ENCODE measurements around the gene LRRC58. TPM values are rescaled to one million over a fixed set of nuclear protein-coding genes. Genes with fewer than 3 reads are reported as not detected.
A peak's percentile ranks its signal among the peaks of the same experiment; 100 is the strongest.
"Not testable (repeated sequence)": the region's sequence is repeated elsewhere in the genome, so short reads cannot be mapped to it uniquely, and the experiment has no call there.

LRRC58 gene
- total RNA-seq, 4 donors from 2014 or later, result 29.3 to 33.0 (median 31.3) TPM

- DNase-seq (ENCODE audit: low spot score in 2 of 2), result no peak
- intact Hi-C loops (cut with DNase I; ENCODE audit: low total_unique reads), result no loop called here
- no peak overlapping the region for H3K4me3 ChIP-seq (ENCODE audit: low read depth, poor library complexity, severe bottlenecking)
- TF ChIP-seq CTCF (IDR thresholded peaks at IDR 0.05) (no peak), POLR2A (IDR thresholded peaks at IDR 0.05) (no peak)
Observed at GRCh38 chr3:120298996-120299395, 50.2 kb downstream of the LRRC58 start.

GRCh38 chr3:120291552-120291951 lies 57.6 kb downstream of the LRRC58 start:
- DNase-seq (ENCODE audit: low spot score in 2 of 2); intact Hi-C loops (cut with DNase I; ENCODE audit: low total_unique reads); H3K4me3 ChIP-seq (ENCODE audit: low read depth, poor library complexity, severe bottlenecking): not testable (repeated sequence)
- WGBS, 2 donors, result 53 to 76% methylated on average over 2 of the region's 2 CpGs

- DNase-seq (ENCODE audit: low spot score in 2 of 2), result no peak
Observed at GRCh38 chr3:120289636-120290035, 59.5 kb downstream of the LRRC58 start.

GRCh38 chr3:120286465-120286864 lies 62.7 kb downstream of the LRRC58 start:
- intact Hi-C loops (cut with DNase I; ENCODE audit: low total_unique reads), result no loop called here
- WGBS, 2 donors, result 78 to 79% methylated on average over 2 of the region's 2 CpGs
- no peak overlapping the region for H3K4me3 ChIP-seq (ENCODE audit: low read depth, poor library complexity, severe bottlenecking)
- TF ChIP-seq POLR2A (IDR thresholded peaks at IDR 0.05) (no peak), CTCF (IDR thresholded peaks at IDR 0.05) (no peak)
- no peak for DNase-seq (ENCODE audit: low spot score in 2 of 2)

More at GRCh38 chr3:120289636-120290035, 59.5 kb downstream of the LRRC58 start:
- TF ChIP-seq POLR2A (IDR thresholded peaks at IDR 0.05) (no peak), CTCF (IDR thresholded peaks at IDR 0.05) (no peak)
- intact Hi-C loops (cut with DNase I; ENCODE audit: low total_unique reads), result no loop called here
- no peak overlapping the region for H3K4me3 ChIP-seq (ENCODE audit: low read depth, poor library complexity, severe bottlenecking)
- WGBS, 2 donors, result 86 to 94% methylated on average over 9 to 11 of the region's 16 CpGs

- TF ChIP-seq CTCF (IDR thresholded peaks at IDR 0.05), result no peak
- TF ChIP-seq POLR2A (IDR thresholded peaks at IDR 0.05), result no peak
- intact Hi-C loops (cut with DNase I; ENCODE audit: low total_unique reads), result no loop called here
- DNase-seq (ENCODE audit: low spot score in 2 of 2), result no peak
- H3K4me3 ChIP-seq (ENCODE audit: low read depth, poor library complexity, severe bottlenecking), result no peak overlapping the region
- 24 to 33% methylated on average over 15 of the region's 15 CpGs for WGBS, 2 donors
Observed at GRCh38 chr3:120285508-120285841, 63.7 kb downstream of the LRRC58 start.

GRCh38 chr3:120284747-120285507 lies 64.2 kb downstream of the LRRC58 start, which contains the start of gene GPR156:
TSS of gene GPR156 (minus strand) at chr3:120285222. CDS start at chr3:120244098, 41,124 bp downstream.
- intact Hi-C loops (cut with DNase I; ENCODE audit: low total_unique reads), result no loop called here
- peak within 1 kb of the TSS; percentile 31 for H3K4me3 ChIP-seq (ENCODE audit: low read depth, poor library complexity, severe bottlenecking)
- 4 to 13% methylated on average over 11 to 43 of the region's 72 CpGs for WGBS, 2 donors
- no peak for DNase-seq (ENCODE audit: low spot score in 2 of 2)
- TF ChIP-seq POLR2A (IDR thresholded peaks at IDR 0.05) (no peak), CTCF (IDR thresholded peaks at IDR 0.05) (no peak)
